ENCODE measurements around the gene GMPR.

GMPR gene

DNA sequence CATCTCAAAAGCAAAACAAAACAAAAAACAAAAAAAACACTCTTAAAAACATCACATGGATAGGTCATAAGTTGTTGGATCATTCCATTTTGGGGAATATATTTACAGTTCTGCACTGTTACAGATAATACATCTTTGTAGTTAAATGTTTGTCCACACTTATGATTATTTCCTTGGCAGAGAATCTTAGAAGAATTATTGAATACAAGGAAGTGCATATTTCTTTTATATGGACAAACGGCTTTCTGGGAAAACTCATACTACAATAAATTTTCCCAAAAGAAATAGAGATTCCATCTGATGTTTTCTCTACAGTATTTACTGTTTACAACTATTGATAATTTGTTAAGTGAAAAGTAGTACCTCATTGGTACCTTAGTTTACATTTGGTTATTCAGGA is 33.8 kb downstream of the GMPR start:
- DNase-seq (ENCODE audit: low read depth): no peak

DNA sequence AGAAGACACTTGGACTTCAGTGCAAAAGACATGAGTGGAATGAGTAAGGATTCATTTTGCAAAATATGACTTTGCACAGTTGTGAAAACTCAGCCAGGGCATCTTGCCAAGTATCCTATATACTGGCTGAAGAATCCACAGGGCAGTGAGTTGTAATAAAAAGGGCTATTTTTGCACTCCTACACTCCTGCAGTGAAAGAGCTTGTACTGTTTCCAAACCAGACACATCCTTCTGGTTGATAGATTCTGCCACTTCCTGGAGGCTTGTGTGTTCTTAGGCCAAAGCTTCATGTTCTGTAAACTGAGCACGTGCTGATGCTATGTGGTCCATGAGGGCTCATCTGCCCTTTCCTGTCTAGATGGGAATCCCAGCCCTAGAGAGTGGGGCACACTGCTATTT is 34.9 kb downstream of the GMPR start:
- no peak for DNase-seq (ENCODE audit: low read depth)

DNA sequence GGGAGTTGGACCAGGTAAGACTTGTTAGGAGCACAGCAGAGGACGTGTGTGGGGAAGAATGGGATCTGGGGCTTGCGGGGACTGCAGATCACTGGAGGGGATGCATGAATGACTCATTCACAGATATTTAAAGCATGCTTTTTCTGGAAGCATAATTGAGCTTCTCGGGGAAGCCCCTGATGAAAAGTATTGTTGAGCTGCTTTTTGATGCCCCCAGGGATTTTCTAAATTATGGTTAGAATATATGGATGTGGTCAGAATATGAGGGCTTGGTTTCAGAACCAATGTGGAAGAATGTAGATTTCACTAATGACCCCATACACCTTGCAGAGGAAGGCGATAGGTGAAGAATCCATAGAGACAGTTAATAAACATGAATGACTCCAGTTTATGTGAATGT is 36.1 kb downstream of the GMPR start:
- no peak for DNase-seq (ENCODE audit: low read depth)

DNA sequence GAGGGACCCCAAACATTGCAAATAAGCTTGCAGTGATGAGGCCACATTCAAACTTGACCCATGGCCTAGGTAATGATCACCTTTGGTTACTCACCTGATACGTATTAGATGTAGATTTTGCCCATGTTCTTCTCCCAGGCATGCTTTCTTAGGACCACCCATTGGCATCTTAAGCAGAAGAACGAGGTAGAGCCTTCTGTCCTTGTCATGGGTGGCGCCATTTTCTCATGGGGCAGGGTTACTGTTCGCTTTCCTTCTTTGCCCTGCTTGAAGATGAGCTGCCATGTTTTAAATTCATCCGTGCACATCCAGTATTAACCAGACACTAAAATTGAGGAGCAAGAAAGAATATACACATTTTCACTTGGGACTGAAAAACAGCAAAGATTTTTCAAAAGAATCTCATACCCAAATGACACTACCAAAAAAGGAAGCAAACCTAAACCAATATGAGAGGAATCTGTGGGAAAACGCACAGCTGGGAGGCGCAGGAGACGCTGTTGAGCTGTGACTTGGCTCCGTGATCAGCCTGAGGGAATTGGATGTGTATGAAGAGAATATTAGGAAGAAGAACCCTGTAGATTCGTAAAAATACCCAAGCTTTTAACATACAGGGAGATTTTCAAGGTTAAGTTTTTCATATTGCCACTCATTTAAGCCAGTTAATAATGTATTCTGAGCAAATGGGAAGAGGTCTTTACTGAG is 36.6 kb downstream of the GMPR start:
- DNase-seq (ENCODE audit: low read depth): no peak

DNA sequence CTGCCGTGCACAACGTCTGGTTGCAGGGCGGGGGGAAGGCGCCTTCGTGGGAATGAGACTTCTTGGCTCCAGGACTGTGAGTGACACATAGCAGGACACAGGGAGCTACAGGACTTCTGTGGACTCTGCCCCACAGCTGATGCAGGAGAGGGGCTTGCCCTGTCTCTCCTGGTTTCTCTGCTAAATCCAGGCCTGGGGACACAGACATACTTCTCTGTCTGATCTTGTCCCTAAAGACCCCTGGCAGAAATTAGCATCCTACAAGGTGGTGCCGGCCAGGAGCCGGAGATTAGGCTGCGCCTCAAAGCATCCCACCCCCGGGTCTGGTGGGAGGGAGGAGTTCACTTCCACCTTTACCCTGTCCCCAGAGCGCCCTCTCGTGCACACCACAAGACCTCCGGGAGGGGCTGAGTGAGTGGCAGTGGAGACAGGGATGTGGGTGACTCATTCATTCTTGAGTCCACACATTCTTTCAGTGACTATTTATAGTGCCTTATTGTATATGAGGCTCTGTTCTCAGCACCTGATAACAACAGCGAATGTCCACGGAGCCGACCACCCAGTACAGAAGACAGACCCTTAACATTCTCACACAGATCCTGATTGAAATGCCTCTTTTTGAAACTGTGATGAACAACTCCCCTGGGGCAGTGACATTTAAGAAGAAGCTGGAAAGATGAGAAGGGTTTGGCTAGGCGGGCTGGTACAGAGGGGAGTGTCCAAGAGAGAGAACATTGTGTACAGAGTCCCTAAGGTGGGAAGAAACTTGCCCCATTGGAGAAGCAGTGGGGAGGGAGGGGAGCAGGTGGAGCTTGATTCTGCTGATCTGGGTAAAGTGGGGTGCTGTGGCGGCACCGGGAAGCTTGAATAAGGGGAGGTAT is 39.0 kb downstream of the GMPR start:
- DNase-seq (ENCODE audit: low read depth): no peak

DNA sequence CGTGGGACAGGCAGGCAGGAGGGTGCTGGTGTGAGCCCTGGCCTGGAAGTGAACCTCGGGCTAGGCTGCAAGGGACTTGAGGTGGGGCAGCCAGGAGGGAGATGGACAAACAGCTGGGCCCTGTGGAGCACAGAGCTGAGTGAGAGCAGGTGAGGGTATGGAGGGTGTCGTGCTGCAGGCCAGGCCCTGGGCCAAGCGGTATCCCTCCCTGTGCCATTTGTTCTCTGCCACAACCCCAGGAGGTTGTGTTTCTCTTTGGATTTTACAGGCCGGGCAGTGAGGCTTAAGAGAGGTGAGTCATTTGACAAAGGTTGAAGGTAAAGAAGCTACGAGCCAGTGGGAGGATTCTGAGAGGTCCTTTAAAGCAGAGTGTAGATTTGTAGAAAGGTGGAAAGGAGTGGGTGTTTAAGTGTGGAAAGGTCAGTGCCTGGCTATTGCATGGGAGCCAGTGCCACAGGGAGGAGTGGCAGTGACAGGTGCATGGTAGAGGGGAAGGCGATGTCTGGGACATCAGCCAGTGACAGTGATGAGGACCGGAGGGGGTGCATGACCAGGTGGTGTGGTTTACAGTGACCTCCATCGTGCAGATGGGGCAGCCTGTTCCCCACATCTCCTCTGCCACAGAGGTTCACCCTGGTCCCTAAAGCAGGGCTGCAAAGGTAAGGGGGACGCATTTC is 39.8 kb downstream of the GMPR start:
- no peak for DNase-seq (ENCODE audit: low read depth)

DNA sequence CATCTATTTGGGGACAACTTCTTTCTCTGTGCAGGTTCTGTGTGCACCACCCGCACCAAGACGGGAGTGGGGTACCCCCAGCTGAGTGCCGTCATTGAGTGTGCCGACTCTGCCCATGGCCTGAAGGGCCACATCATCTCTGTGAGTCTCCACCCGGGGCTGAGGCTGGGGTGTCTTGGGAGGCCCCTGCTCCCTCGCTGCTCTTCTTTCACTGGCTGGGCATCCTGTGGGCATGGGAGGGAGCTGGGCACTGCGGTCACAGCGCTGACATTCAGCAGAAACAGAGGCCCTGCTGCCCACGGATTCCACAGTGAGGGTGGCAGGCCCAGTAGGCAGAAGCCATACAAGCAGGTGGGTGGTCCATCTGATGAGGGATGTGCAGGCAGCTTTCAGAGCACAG is 40.4 kb downstream of the GMPR start:
- DNase-seq (ENCODE audit: low read depth): no peak

DNA sequence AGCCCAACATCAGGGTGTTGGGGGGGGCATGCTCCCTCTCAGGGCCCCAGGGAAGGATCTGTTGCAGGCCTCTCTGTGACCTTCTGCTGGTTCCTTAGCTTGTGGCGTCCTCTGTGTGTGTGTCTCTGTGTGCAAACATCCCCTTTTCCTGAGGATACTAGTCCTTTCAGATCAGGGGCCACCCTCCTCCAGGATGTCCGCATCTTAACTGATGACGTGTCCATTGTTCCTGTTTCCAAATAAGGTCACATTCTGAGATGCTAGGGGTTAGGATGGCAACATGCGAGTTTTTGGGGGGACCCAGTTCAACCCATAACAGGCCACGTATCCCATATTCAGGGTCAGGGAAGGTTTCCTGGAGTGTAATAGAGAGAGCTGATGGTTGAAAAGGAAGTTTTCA is 40.9 kb downstream of the GMPR start:
- no peak for DNase-seq (ENCODE audit: low read depth)

DNA sequence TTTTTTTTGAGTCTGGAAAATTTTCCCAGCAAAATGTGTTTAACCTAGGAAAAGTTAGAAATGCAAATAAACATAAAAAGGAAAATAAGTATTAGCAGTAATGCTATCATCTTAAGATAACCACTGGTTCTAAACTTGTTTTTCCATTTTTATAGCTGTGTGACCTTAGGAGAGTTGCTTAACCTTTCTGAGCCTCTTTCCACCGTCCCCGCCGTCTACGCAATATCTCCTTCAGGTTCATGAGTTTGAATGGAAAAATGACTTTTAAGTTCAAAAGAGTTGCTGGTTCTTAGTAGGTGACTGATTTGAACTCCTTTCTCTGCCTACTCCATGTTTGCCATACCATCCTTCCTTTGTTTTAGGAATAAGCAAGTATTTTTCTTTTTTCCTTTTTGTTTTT is 44.0 kb downstream of the GMPR start:
- DNase-seq (ENCODE audit: low read depth): no peak

DNA sequence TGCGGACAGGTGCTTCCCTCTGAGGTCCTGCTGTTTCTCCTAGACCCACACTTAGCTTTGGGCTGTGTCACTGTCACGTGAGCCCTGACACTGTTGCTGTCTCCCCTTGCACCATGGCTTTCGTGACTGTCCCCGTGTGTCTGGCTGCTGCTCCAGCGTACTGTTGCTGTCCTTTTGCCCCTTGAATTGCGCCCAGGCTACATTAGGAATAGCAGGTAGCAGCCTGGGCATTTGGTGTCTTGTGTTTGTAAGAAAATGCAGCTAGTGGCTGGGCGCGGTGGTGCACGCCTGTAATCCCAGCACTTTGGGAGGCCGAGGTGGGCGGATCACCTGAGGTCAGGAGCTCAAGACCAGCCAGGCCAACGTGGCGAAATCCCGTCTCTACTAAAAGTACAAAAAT is 46.1 kb downstream of the GMPR start:
- DNase-seq (ENCODE audit: low read depth): no peak

DNA sequence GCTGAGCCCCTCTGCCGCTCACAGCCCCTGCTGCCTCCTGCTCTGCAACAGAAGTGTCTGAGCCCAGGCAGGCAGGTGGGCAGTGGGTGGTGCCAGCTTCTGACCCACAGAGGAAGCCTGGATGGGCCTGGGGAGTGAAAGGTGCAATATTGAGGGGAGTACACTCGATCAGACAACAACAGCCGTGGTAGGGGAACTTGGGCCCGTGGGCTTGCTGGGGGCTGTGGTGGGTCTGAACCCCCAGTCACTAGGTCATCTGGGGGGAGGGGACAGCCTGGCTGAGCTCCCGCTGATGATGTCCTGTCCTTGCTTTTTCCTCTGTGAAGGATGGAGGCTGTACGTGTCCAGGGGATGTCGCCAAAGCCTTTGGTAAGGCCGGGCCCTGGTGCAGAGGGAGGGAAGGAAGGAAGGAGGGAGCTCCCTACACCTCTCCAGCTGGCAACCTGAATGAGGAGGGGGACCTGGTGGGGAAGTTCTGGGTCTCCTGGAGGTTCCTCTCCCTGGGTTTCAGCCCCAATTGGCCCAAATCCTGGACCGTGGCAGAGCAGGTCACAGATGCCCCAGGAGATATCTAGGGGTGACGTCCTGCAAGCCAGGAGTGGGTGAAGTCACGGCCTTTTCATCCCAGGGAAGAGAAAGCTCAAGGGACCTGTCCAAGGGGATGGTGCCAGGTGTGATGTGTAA is 47.2 kb downstream of the GMPR start:
- DNase-seq (ENCODE audit: low read depth): no peak

DNA sequence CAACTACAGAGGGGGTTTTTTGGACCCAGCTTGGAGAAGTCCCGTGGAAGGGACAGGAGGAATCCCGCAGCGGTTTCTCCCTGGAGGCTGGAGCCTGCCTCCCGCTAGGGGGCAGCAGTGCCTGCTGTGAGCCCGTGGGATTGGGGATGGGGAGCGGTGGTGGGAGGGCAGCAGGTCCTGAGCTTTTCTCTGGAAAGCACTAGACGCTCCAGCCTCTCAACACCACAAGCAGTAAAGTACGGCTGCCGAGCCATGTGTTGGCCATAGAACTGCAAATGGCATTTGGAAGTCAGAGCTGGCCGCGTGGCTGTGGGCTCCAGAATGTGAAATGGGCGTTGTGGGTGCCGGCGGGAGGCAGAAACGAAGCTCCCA is 47.8 kb downstream of the GMPR start:
- no peak for DNase-seq (ENCODE audit: low read depth)

DNA sequence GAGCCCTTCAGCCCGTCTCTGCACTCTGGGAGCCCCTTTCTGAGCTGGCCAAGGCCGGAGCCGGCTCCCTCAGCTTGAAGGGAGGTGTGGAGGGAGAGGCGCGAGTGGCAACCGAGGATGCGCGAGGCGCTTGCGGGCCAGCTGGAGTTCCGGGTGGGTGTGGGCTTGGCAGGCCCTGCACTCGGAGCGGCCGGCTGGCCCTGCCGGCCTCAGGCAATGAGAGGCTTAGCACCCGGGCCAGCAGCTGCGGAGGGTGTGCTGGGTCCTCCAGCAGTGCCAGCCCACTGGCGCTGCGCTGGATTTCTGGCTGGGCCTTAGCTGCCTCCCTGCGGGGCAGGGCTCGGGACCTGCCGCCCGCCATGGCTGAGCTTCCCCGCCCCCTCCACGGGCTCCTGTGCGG is 49.8 kb downstream of the GMPR start:
- DNase-seq (ENCODE audit: low read depth): no peak

DNA sequence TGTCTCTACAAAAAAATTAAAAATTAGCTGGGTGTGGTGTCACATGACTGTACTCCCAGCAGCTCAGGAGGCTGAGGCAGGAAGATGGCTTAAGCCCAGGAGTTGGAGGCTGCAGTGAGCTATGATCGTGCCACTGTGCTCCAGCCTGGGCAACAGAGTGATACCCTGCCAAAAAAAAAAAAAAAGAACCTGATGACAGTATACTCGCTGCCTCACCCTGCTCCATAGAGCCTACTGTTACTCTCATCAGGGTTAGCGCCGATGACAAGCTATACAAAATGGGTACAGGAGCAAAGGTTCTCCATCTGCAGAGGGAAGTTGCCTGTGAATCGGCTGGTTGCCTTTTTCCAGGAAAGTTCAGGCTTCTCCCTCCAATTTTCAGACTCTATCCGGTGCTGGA is 53.4 kb downstream of the GMPR start:
- DNase-seq (ENCODE audit: low read depth): no peak

DNA sequence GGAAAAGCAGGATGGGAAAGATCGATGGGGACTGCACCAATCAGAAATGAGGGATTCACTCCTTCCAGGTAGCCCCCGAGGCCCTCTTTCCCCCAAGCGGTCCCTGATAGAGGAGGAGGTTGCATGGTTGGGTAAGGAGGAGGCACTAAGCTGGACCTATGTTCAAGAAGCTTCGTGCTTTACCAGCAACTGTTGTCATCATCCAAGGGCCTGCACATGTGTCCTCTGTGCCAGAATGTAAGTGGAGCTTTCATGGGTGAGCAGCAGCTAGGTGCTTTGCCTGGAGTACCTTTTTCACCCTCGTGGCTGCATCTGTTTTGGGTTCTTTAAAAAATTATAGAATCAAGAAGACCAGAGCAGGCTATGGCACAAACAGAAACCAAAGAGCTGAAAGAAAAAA is 54.0 kb downstream of the GMPR start:
- no peak for DNase-seq (ENCODE audit: low read depth)

DNA sequence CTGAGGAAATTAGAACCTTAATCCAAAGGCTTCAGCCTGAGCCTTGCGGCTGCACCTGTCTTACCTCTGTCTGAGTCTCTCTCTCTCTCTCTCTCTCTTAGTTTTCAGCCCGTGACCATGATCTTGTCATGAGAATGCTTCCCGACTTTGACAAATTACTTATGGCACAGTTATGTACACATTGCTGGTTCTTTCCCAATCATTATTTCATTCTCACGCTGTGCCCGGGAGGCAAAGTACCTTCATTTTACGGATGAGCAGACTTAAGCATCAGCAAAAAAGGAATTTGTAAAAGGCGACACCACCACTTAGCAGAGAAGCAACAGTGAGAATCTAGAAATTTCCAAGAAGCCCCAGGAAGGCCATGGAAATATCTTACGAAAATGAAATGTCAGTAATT is 54.6 kb downstream of the GMPR start:
- DNase-seq (ENCODE audit: low read depth): no peak

DNA sequence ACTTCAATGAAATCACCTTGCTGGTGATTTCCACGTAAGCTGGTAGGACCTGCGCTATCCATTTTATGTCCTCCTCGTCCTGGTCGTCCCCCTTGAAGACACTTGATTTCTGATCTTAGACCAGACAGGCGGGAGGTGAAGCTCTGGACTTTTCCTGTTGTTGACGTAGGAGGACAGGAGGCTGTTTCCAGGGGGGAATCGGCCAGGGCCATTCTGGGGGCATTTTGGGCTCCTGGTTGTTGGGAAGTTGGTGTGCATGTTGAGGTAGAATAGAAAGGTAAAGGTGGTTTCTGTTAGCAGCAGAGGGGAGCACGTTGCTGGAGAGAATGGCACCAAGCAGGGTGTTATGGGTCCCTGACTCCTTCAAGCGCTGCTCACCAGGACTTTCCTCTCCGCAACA is 56.0 kb downstream of the GMPR start:
- DNase-seq (ENCODE audit: low read depth): no peak

DNA sequence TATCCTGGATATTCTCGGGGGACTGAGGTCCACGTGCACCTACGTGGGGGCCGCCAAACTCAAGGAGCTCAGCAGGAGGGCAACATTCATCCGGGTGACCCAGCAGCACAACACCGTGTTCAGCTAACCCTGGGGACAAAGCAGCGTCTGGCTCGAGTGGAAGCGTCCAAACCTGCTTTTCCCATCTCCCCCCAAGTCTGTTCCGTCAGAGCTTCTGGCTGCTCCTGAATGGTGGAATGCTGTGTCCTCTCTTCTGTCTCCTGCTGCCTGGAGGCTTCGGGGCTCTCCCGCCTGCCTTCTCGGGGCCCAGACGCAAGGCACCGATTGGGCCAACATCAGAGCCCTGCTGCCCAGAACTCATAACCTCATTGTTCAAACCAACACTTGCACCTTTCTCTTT is 56.7 kb downstream of the GMPR start:
- no peak for DNase-seq (ENCODE audit: low read depth)

DNA sequence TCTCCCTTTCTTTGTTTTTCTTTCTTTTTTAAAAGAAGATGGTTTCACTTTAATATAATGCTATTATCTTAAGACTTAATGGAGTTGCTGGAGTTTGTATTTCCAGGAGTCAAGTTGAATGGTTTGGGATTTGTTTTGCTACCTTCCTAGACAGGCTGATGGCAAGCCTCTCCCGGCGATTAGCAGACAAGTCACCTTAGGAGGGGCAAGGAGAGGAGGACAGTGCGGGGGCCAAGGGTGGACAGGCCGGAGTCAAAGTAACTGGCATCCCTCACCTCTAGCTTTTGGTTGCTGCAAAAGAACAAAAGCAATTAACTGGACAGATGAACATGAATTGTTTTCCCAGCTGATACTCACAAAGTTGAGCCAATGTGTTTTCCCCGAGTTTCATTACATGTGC is 57.1 kb downstream of the GMPR start:
- no peak for DNase-seq (ENCODE audit: low read depth)

DNA sequence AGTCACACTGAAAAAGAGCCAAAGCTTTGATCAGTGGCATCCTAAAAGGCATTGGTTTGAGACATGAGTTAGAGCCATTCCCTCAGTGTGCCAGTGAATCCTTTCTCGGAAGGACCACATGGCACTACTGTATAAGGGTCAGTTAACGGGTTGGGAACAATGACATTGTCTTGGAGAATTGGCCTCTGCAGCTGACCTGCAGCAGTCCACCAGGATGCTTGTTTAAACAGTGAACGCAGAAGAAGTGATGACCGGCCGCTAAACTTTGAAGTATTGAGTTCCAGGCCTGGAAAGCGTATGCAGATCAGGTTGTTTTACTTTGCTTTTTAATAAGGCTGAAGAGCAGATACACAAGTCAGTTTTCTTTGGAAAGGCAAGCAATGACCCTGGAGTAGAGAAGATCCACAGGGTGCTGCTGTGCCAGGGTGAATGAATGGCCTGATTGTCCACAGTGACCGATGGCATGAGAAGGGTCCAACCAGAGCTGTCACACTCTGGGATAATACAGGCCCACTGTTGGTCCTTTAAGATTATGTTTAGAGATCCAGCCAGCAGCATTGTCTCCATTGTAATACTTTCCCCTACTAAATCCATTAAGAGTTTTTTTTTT is 57.8 kb downstream of the GMPR start:
- no peak for DNase-seq (ENCODE audit: low read depth)

DNA sequence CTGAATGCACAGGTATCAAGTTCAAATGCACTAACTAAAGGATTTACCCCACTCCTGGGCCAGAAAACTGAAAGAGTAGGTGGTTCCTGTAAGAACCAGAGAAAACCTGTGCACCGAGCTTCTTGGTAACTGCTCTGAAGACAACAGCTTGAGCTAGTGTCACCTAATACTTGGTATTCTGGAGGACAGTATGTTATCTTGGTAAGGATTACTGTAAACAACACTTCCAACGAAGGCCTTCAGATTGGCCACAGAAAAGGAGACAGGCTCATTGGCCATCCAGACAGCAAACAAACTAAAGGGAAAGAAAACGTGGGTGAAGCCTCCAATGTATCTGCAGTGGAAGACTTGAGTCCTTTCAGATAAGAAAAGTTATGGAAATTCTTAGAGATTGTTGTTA is 61.5 kb downstream of the GMPR start:
- DNase-seq (ENCODE audit: low read depth): no peak

DNA sequence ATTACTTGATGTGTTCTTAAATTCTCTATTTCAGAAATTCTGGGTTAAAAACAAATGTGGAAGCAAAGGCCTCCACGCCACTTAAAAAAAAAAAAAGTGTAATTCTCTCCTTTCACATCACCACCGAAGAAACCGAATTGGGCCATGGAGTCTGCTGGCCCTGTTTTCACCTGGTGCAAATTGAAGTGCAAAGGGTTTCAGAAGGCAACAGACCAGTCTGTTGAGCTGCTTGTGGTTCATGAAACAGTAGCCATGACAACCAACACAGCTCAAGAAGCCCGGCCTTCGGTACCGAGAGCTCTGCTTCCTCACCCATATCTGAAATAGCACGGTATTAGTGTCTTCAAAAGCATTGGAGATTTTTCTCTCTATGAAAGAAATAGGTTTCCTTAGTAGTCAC is 63.1 kb downstream of the GMPR start:
- no peak for DNase-seq (ENCODE audit: low read depth)
